Bone marrow (tissue), 2 donors: ENCODE measurements around the gene NFATC2IP.
"Not testable (repeated sequence)": the region's sequence is repeated elsewhere in the genome, so short reads cannot be mapped to it uniquely, and the experiment has no call there.

Experiments used
- DNase-seq, 2 donors: peaks; one replicate each; lab custom pipeline; 2025; lab: John Stamatoyannopoulos, UW

NFATC2IP gene

DNA sequence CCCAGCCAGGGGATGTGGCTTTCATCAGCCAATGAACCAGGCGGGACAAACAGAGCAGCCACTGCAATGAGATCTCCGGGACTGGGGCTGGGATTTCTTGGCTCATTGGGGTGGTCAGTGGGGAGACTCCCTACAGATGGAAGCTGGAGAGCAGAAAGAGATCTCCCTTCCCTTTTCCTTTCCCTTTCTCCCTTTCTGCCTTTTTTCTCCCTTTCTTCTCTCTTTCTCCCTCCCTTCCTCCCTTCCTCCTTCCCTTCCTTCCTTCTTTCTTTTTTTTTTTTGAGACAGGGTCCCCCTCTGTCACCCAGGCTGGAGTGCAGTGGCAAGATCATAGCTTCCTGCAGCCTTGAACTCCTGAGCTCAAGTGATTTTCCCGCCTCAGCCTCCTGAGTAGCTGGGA is 48.1 kb downstream of the NFATC2IP start:
- no peak for DNase-seq

- DNase-seq: no peak
Measured at GRCh38 chr16:28999577-28999976, 48.8 kb downstream of the NFATC2IP start.

DNA sequence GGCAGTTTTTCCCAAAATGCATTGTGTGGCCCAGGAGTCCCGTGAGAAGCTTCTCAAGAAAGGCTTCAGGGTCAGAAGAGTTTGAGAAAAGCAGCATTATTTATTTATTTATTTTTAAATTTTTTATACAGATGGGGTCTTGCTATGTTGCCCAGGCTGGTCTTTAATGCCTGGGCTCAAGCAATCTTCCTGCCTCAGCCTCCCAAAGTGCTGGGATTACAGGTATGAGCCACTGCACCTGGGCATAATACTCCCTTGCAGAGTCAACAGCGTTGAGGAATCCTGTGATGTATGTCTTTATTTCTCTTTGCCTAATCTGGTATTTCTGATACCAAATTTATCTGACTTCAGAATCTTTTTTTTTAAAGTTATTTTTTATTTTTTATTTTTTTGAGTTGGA is 49.3 kb downstream of the NFATC2IP start:
- no peak for DNase-seq

DNA sequence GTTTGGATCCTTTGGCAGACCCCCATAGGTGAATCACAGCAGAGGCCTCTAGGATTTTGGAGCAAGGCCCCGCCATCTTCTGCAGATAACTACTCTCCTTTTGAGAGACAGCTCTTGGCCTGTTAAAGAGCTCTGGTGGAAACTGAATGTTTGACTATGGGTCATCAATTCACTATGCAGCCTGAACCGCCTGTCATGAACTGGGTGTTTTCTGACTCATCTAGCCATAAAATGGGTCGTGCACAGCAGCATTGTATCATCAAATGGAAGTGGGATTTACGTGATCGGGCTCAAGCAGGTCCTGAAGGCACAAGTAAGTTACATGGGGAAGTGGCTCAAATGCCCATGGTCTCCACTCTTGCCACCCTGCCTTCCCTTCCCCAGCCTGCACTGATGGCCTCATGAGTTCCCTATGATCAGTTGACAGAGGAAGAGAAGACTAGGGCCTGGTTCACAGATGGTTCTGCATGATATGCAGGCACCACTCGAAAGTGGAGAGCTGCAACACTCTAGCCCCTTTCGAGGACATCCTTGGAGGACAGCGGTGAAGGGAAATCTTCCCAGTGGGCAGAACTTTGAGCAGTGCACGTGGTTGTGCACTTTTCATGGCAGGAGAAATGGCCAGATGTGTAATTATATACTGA is 53.9 kb downstream of the NFATC2IP start:
- DNase-seq: not testable (repeated sequence)

DNA sequence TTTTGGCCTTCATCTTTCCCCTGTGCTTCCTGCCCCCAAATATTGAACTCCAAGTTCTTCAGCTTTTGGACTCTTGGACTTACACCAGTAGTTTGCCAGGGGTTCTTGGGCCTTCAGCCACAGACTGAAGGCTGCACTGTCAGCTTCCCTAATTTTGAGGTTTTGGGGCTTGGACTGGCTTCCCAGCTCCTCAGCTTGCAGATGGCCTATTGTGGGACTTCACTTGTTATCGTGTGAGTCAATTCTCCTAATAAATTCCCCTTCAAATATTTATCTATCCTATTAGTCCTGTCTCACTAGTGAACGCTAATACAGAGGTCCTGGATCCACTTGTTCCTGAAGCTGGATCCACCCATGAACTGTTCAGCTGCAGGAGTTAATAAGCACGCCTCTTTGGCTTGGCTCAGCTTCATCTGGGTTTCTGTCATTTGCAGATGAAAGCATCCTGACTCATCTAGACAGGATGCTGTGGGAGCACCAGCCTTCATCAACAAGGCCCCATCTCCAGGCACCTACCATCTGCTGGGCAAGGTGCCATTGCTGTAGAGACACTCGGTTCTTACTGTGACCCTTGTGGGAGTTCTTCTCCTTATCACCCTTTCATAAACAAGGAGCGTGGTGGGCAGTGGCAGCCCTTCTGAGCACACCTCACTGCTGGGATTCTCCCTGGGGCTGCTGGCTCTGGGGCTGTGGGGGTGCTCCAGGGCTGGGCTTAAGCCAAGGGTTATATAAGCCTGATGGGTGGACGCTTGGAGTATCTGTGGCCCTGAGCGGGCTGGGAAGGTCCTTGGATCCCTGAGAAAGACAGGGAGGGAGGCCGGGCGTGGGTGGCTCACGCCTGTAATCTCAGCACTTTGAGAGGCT is 57.2 kb downstream of the NFATC2IP start:
- peak in 1 of 2 donors; percentile 94 for DNase-seq

- peak in 1 of 2 donors; percentile 97 for DNase-seq
Measured at GRCh38 chr16:29009050-29009837, 58.5 kb downstream of the NFATC2IP start.

- DNase-seq: no peak
Measured at GRCh38 chr16:29009838-29010166, 59.1 kb downstream of the NFATC2IP start.

GRCh38 chr16:29011112-29011511 is 60.4 kb downstream of the NFATC2IP start:
- DNase-seq: no peak

- DNase-seq: no peak
Measured at GRCh38 chr16:29011851-29012250, 61.1 kb downstream of the NFATC2IP start.

- DNase-seq: peak in 1 of 2 donors; percentile 34
Measured at GRCh38 chr16:29012913-29013553, 62.3 kb downstream of the NFATC2IP start.

DNA sequence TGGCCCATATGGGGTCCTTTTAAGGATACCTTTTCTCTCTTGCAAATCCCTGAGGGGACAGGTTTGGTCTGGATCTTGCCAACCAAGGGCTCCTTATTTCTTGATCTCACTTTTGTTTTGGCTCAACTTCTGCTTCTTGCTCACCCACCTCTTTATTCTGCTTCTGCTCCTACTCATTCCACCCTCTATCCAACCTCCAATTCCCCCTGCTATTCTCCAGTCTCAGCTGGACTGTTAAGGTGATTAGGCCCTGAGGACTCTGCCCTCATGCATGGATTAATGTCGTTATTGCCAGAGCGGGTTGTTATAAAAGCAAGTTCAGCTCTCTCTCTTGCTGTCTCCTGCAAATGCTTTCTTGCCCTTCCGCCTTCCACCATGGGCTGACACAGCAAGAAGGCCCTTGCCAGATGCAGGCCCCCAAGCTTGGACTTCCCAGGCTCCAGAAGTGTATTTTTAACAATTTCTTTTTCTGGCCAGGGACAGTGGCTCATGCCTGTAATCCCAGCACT is 63.9 kb downstream of the NFATC2IP start:
- no peak for DNase-seq
